Measurements from ENCODE around the gene GRIN2A.

- TF ChIP-seq SUZ12 (IDR thresholded peaks at IDR 0.05; ENCODE audit: extremely low read depth, insufficient read depth, insufficient read length): no peak
- no peak for TF ChIP-seq ZNF274 (IDR thresholded peaks at IDR 0.05; ENCODE audit: low read depth, low read length)
- no peak for TF ChIP-seq YY1 (IDR thresholded peaks at IDR 0.05; ENCODE audit: insufficient read depth, insufficient read length)
These were observed 114.8 kb downstream of the GRIN2A start for GRCh38 chr16:10067406-10067805.

Data from NT2/D1 (cell line).